Caco-2 (cell line): ENCODE measurements around the gene PRR12. TPM values are rescaled to one million over a fixed set of nuclear protein-coding genes. Genes with fewer than 3 reads are reported as not detected.

Experiments
- BruUV-seq: library from RNA; stranded (reverse); fragments of 400-500 nt; replicated peaks from 2 replicates; lab custom pipeline; 2021; lab: Mats Ljungman, UMichigan
- CTCF ChIA-PET: fragments of 300-600 bp; sonication (Branson Sonifier 250); formaldehyde crosslinking; loops from one replicate; lab custom pipeline; 2022; ENCODE audit warnings: antibody characterized with exemption; lab: Charles Lee
- POLR2A ChIA-PET: fragments of 300-600 bp; sonication (Branson Sonifier 250); formaldehyde crosslinking; loops from one replicate; lab custom pipeline; 2022; ENCODE audit warnings: antibody characterized with exemption; lab: Charles Lee
- DNase-seq, 2 experiments: peaks; one replicate each; pipeline versions ENCODE4 v3.0.0 to v3.0.0-alpha.2; 2020 to 2022
- H3K27me3 ChIP-seq: replicated peaks from 2 replicates; pipeline ENCODE4 v1.6.0; 2011; ENCODE audit warnings: low read length; ENCODE audit not compliant: control insufficient read depth, insufficient read depth
- H3K36me3 ChIP-seq: 2 replicates; pipeline ENCODE4 v1.5.1; 2011; ENCODE audit warnings: low read length; ENCODE audit not compliant: control insufficient read depth, insufficient read depth
- H3K4me1 ChIP-seq: fragments of 250-450 bp; sonication (Bioruptor Pico); 2 replicates; pipeline ENCODE4 v1.5.1; 2020; ENCODE audit warnings: mild to moderate bottlenecking
- H3K4me3 ChIP-seq: 2 replicates; pipeline ENCODE4 v1.5.1; 2011; ENCODE audit warnings: low read depth, mild to moderate bottlenecking, control low read depth, low read length
- H3K9me3 ChIP-seq: fragments of 250-450 bp; sonication (Bioruptor Pico); 2 replicates; pipeline ENCODE4 v1.5.1; 2020; ENCODE audit warnings: mild to moderate bottlenecking, moderate library complexity
- H3K27ac Mint-ChIP-seq: one replicate; pipeline ENCODE4 v1.8.0; 2022; ENCODE audit warnings: mixed read lengths; ENCODE audit not compliant: unreplicated experiment
- H3K27me3 Mint-ChIP-seq: one replicate; pipeline ENCODE4 v1.8.0; 2022; ENCODE audit warnings: mixed read lengths; ENCODE audit not compliant: insufficient read depth, unreplicated experiment
- H3K36me3 Mint-ChIP-seq: one replicate; pipeline ENCODE4 v1.8.0; 2022; ENCODE audit warnings: mild to moderate bottlenecking, mixed read lengths; ENCODE audit not compliant: insufficient read depth, unreplicated experiment
- H3K4me1 Mint-ChIP-seq: one replicate; pipeline ENCODE4 v1.8.0; 2022; ENCODE audit warnings: low read depth, mixed read lengths; ENCODE audit not compliant: unreplicated experiment
- H3K4me3 Mint-ChIP-seq: one replicate; pipeline ENCODE4 v1.8.0; 2022; ENCODE audit warnings: mild to moderate bottlenecking, moderate library complexity, mixed read lengths; ENCODE audit not compliant: unreplicated experiment
- H3K9me3 Mint-ChIP-seq: one replicate; pipeline ENCODE4 v1.8.0; 2022; ENCODE audit warnings: mixed read lengths; ENCODE audit not compliant: unreplicated experiment
- CTCF ChIP-seq, 2 experiments: fragments of 200-600 bp in 1 of 2; IDR thresholded peaks; 1 replicate in 1 of 2; 2 replicates in 1 of 2; pipeline versions ENCODE4 v1.5.1 to v1.8.0; 2011 to 2022; ENCODE audit warnings: antibody characterized with exemption in 1 of 2, control low read depth in 1 of 2, inconsistent platforms in 1 of 2, low read depth in 1 of 2, low read length in 1 of 2, mild to moderate bottlenecking in 1 of 2, moderate library complexity in 1 of 2; ENCODE audit not compliant: insufficient read depth in 1 of 2, severe bottlenecking in 1 of 2, unreplicated experiment in 1 of 2
- intact Hi-C: fragments of 100-400 bp; cut with micrococcal nuclease; formaldehyde crosslinking; loops from one replicate; pipeline ENCODE4 v1.10.0; 2022; ENCODE audit not compliant: unreplicated experiment
- total RNA-seq: library from RNA; stranded (reverse); gene quantifications from 2 replicates; pipeline ENCODE4 v1.2.3, GENCODE V29; 2022

PRR12 gene
- total RNA-seq, 1 experiment from 2014 or later = 38.8 TPM

- Mint-ChIP-seq H3K9me3 (no peaks in the 10 kb centered on the region), H3K36me3 (peaks cover 87% of the 10 kb centered on the region), H3K4me1 (no peaks in the 10 kb centered on the region), H3K4me3 (no peak overlapping the region), H3K27me3 (no peaks in the 10 kb centered on the region), H3K27ac (no peak overlapping the region)
- Histone ChIP-seq H3K9me3 (peaks cover 8% of the 10 kb centered on the region), H3K4me3 (no peak overlapping the region), H3K4me1 (peaks cover 2% of the 10 kb centered on the region; the same call in 1 of the 2 replicates), H3K36me3 (peaks cover 25% of the 10 kb centered on the region), H3K27me3 (no peaks in the 10 kb centered on the region)
- intact Hi-C loops = no loop called here
- DNase-seq = no peak
- no TSS peak for BruUV-seq
- TF ChIP-seq CTCF (IDR thresholded peaks at IDR 0.05; ENCODE audit: insufficient read depth in 1 of 2, low read depth in 1 of 2, low read length in 1 of 2, severe bottlenecking in 1 of 2, unreplicated experiment in 1 of 2) = no peak
- POLR2A ChIA-PET = interaction anchor here (0.5 to 1.1 kb wide), 2 partner anchors 17 to 18 kb away, joined by 3 read pairs; partner anchors contain the start of genes PRMT1 and SCAF1
- CTCF ChIA-PET = no interaction called here
Measured at GRCh38 chr19:49658566-49659442, 67.8 kb downstream of the PRR12 start.

GRCh38 chr19:49660338-49660961 lies 69.5 kb downstream of the PRR12 start:
- CTCF ChIA-PET = no interaction called here
- Mint-ChIP-seq H3K27me3 (no peaks in the 10 kb centered on the region), H3K4me3 (no peak overlapping the region), H3K36me3 (peaks cover 95% of the 10 kb centered on the region), H3K9me3 (no peaks in the 10 kb centered on the region), H3K4me1 (peaks cover 6% of the 10 kb centered on the region), H3K27ac (no peak overlapping the region)
- H3K4me3 ChIP-seq = no peak overlapping the region
- peaks cover 7% of the 10 kb centered on the region; the same call in 1 of the 2 replicates for H3K4me1 ChIP-seq
- intact Hi-C loops = no loop called here
- peaks cover 20% of the 10 kb centered on the region for H3K36me3 ChIP-seq
- POLR2A ChIA-PET = interaction anchor here (1.0 kb wide), 1 partner anchor 18 kb away, joined by 6 read pairs; the partner anchor contains the start of gene SCAF1
- TF ChIP-seq CTCF (IDR thresholded peaks at IDR 0.05; ENCODE audit: insufficient read depth in 1 of 2, low read depth in 1 of 2, low read length in 1 of 2, severe bottlenecking in 1 of 2, unreplicated experiment in 1 of 2) = no peak
- DNase-seq = no peak
- H3K9me3 ChIP-seq = peaks cover 8% of the 10 kb centered on the region
- no TSS peak for BruUV-seq
- H3K27me3 ChIP-seq = no peaks in the 10 kb centered on the region

GRCh38 chr19:49662011-49662410 lies 71.0 kb downstream of the PRR12 start:
- POLR2A ChIA-PET = interaction anchor here (0.6 to 1.0 kb wide), 2 partner anchors 22 to 1328 kb away, joined by 3 read pairs; partner anchors contain the start of gene RRAS
- no peaks in the 10 kb centered on the region for H3K9me3 Mint-ChIP-seq
- H3K4me3 Mint-ChIP-seq = no peak overlapping the region
- no TSS peak for BruUV-seq
- H3K4me3 ChIP-seq = no peak overlapping the region
- no peak for TF ChIP-seq CTCF (IDR thresholded peaks at IDR 0.05; ENCODE audit: insufficient read depth in 1 of 2, low read depth in 1 of 2, low read length in 1 of 2, severe bottlenecking in 1 of 2, unreplicated experiment in 1 of 2)
- peaks cover 14% of the 10 kb centered on the region for H3K4me1 Mint-ChIP-seq
- H3K36me3 ChIP-seq = peaks cover 20% of the 10 kb centered on the region
- intact Hi-C loops = no loop called here
- H3K27ac Mint-ChIP-seq = no peak overlapping the region
- no peak for DNase-seq
- no peaks in the 10 kb centered on the region for H3K27me3 Mint-ChIP-seq
- H3K36me3 Mint-ChIP-seq = peaks cover 88% of the 10 kb centered on the region
- H3K27me3 ChIP-seq = no peaks in the 10 kb centered on the region
- peaks cover 8% of the 10 kb centered on the region for H3K9me3 ChIP-seq
- peaks cover 13% of the 10 kb centered on the region; the same call in 1 of the 2 replicates for H3K4me1 ChIP-seq
- CTCF ChIA-PET = no interaction called here
